Measurements from ENCODE around the gene TPK1.

DNA sequence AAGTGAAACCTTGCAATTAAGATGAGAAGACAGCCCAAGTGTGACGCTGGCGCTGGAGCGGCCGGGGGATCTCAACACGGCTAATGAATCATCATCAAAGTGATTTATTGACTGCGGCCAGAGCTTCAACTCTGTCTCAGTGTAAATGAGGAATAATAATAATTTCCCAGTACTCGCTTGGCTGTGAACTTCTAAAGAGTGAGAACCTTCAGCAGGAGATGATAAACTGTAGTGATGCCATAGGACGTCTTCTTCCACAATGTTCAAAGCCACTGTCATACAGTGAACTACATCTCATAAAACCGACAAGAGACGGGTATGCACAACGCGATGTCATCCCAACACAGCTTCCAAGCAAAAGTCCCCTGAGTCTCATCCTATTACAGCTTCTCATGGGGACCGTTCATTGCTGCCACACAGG is 308.8 kb downstream of the TPK1 start:
- no peak for TF ChIP-seq CTCF (IDR thresholded peaks at IDR 0.05; ENCODE audit: low read depth, low read length, poor library complexity, severe bottlenecking)
- no peak for TF ChIP-seq EZH2phosphoT487 (IDR thresholded peaks at IDR 0.05; ENCODE audit: borderline replicate concordance, low read length)

All from DOHH2 (cell line).